ENCODE data around the gene ACAP3.
A peak's percentile ranks its signal among the peaks of the same experiment; 100 is the strongest.

The ACAP3 gene

DNA sequence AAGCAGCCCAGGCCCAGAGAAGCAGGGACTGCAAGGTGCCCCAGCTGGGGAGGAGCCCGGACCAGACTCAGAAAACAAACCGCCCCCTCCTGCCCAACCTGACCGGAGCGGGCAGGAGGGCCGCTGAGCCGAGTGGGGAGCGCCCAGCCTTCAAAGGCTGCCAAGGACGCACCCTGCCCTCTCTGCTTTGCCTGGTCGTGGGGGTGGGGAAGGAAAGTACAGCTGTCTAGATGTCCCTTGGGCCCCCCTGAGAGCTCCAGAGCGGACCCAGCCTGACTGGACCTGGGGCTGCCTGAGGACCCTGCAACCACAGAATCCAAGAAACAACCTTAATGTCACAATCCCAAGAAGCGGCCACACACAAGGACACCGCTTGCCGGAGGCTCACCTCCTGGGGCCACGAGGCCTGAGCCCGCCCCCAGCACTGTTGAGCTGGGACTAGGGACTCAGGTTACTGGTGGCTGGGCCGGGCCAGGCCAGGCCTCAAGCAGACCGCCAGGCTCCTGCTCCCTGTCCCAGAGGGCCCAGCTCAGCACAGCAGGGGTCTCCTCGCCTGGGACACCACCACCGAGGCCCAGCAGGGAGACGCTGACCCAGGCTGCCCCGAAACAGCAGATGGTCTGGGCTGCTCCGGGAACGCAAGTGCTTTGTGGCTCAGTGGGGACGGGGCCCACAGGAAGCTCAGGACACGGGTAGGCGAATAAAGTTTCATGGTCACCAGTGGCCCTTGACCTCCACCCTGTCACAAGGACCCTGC lies 40.1 kb upstream of the ACAP3 start:
- peak overlapping the region; percentile 89 for H3K4me3 ChIP-seq (ENCODE audit: low read length)
- no peak for TF ChIP-seq ZNF274 (IDR thresholded peaks at IDR 0.05; ENCODE audit: low read depth, low read length)

DNA sequence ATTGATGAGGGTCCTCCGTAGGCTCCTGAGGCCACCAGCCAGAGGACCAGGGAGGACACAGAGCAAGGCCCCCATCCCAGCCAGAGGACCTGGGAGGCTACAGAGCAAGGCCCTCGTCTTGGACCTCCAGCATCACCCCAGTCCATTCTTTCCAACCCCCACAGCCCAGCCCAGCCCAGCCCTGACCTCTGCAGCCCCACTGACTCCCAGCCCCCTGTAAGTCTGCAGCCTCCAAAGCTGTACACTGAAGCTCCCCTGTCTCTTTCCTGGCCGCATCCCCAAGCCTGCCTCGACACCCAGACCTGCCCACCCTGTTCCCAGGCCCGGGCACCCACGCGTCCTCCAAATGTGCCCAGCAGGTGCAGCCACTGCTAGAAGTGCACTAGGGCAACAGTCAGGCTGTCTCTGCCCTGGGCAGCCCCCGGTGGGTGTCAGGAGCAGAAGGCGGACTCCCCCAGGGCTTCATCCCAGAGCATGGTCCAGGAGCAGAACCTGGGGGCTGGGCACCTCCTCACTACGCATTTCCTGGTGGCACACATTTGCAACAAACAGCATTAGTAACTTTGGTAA lies 39.4 kb upstream of the ACAP3 start:
- no peak for TF ChIP-seq ZNF274 (IDR thresholded peaks at IDR 0.05; ENCODE audit: low read depth, low read length)
- no peak overlapping the region for H3K4me3 ChIP-seq (ENCODE audit: low read length)

DNA sequence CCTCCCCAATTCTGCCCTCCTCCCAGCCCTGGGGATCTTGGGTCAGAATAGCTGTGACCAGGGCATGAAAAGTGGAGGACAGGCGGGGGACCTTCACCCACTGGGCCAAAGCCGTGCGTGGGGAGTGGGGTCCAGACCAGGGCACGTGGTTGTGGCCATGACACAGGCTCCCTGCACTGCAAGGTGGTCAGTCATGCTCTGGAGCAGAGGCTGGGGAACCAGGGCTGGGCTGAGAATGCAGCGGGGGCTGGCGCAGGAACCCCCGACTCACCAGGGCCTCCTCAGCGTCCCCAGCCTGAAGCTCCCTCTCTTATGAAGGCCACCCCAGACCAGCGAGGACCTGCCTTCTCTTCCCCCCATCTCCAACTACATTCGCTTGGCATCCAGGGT lies 38.8 kb upstream of the ACAP3 start:
- TF ChIP-seq ZNF274 (IDR thresholded peaks at IDR 0.05; ENCODE audit: low read depth, low read length), result no peak
- H3K4me3 ChIP-seq (ENCODE audit: low read length), result no peak overlapping the region

DNA sequence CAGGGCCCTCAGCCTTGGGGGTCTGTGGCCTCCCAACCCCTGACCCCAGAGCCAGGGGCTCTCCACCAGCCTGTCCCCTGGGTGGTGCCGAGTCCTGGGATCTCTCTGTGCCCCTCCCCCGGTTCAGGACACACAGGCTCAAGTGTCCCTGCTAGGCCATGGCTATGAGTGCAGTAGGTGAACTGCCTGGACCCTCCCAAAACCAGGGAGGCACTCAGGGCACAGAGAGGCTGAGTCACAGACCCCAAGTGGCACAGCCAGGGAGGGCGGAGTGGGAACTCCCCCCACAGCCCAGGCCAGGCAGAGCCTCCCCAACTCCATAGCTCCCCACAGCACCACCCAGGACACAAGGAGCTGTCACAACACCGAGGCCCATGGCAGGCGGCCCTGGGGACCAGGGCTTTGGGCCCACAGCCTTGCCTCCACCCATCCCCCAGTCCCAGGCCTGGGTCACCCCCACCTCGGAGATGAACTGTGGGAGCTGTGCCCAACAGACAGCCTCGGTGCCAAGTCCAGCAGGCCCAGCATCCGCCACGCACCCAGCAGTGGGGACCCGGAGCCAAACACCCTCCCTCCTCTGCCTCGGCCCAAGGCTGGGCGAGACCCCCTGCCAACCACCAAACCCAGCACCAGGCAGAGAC lies 38.2 kb upstream of the ACAP3 start:
- TF ChIP-seq ZNF274 (IDR thresholded peaks at IDR 0.05; ENCODE audit: low read depth, low read length), result no peak
- no peak overlapping the region for H3K4me3 ChIP-seq (ENCODE audit: low read length)

DNA sequence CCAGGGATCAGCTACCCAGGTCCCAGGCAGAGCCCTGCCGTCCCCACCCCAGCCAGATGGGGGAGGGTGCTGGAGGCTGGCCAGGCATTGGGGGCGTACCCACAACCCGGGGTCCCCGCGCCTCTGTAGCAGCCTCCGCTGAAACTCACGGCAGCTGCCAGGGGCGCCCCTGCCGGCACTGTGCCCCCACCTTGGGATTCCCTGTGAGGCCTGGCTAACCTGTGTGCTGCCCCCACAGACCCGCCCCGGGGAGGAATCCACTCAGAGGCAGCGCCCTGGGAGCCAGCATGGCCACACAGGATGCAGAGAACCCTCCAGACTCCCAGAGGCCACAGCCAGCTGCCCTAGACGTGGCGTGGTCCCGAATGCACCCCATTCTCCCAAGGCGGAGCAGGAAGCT lies 37.7 kb upstream of the ACAP3 start:
- no peak overlapping the region for H3K4me3 ChIP-seq (ENCODE audit: low read length)
- no peak for TF ChIP-seq ZNF274 (IDR thresholded peaks at IDR 0.05; ENCODE audit: low read depth, low read length)

DNA sequence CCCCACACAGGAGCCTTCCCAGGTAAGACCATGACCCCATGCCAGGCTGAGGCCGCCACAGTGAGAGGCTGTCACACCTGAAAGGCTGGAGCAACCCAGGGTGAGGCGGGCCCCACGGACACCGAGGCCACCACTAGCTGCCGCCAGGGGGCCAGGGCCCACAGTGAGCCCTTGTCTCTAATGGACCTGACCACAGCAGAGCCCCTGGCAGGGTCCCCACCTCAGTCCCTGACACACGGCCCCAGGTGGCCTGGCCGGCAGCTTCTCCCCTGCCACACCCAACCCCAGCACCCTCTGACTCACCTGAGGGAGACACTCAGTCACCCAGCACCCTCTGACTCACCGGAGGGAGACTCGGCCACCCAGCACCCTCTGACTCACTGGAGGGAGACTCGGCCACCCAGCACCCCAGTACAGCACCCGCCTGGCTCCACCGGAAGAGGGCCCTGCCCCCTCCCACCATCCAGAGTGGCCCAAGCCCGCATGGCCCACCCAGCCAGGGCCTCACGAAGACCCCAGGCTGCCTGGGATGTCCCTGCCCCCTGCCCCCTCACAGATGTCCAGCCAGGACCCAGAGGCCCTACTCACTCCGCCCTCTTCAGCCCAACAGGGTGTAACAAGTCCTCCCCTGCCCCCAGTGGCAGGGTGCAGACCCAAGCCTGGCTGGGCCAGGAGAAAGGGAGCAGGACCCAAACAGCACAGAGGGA lies 37.1 kb upstream of the ACAP3 start:
- TF ChIP-seq ZNF274 (IDR thresholded peaks at IDR 0.05; ENCODE audit: low read depth, low read length), result no peak
- H3K4me3 ChIP-seq (ENCODE audit: low read length), result no peak overlapping the region

DNA sequence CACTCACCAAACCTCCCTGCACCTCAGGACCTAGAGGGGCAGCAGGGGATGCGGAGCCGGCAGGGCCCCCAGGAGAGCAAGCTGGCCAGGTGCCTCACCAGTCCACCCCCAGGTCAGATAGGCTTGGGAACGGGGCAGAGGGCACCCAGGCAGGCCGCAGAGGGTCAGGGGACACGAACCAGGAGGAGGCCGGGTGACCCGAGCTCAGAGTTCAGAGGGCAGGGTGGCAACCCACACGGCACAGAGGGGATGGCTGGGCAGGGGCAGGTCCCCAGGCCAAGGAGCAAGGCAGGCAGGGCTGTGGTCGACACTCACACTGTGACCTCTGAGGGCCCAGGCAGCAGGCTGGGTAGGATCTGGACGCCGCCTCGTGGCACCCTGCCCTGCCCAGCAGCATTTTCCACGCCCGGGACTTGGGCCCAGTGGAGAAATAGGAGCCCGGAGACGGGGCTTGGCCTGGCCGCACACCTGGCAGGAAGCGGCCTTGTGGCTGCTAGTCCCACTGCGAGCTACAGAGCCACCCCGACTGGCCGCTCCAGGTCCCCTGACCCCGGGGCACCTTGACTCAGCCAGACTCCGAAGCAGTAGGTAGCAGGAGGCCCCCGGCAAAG lies 36.2 kb upstream of the ACAP3 start:
- H3K4me3 ChIP-seq (ENCODE audit: low read length), result no peak overlapping the region
- no peak for TF ChIP-seq ZNF274 (IDR thresholded peaks at IDR 0.05; ENCODE audit: low read depth, low read length)

DNA sequence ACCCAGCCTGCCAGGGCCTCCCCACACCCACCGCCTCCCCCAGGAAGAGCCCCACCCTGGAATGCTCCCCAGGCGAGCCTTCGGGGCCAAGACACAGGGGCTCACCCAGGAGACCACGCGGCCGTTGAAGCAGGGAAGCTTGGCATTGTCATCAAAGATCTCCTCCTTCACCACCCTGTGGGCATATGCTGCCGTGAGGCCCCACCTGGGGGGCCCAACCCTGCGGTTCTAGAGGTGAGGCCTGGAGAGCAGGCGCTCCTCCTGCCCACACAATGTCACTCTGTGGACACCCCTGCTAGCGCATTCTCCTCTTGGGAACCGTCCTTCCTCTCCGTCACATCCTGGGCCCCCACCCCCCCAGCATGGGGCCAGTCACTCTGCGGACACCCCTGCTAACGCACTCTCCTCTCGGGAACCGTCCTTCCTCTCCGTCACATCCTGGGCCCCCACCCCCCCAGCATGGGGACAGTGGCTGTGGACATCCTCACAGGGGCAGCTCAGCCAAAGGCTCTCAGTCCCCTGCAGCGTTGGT lies 34.9 kb upstream of the ACAP3 start:
- no peak for TF ChIP-seq ZNF274 (IDR thresholded peaks at IDR 0.05; ENCODE audit: low read depth, low read length)
- no peak overlapping the region for H3K4me3 ChIP-seq (ENCODE audit: low read length)

DNA sequence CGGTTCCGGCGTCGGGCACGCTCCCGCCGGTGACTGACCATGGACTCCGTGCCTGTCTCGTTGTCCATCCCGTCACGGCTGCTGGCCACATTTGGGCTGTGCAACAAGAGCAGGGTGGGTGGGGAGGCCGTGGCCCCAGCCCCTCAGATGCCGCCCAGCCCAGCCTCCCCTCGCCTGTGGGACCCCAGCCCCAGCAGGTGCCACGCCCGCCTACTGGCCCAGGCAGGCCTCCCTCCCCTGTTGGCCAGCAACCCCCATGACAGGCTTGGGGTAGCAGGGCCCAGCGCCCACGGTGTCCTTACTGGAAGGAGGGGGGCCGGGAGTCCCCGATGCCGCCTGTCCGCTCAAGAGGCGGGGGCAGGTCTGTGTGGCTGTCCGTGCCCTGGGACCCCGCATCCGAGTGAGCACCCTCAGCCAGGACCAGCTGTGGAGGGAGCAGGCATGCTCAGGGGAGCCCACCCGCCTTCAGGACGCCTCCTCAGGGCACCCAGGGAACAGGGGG lies 34.4 kb upstream of the ACAP3 start:
- no peak overlapping the region for H3K4me3 ChIP-seq (ENCODE audit: low read length)
- TF ChIP-seq ZNF274 (IDR thresholded peaks at IDR 0.05; ENCODE audit: low read depth, low read length), result no peak

DNA sequence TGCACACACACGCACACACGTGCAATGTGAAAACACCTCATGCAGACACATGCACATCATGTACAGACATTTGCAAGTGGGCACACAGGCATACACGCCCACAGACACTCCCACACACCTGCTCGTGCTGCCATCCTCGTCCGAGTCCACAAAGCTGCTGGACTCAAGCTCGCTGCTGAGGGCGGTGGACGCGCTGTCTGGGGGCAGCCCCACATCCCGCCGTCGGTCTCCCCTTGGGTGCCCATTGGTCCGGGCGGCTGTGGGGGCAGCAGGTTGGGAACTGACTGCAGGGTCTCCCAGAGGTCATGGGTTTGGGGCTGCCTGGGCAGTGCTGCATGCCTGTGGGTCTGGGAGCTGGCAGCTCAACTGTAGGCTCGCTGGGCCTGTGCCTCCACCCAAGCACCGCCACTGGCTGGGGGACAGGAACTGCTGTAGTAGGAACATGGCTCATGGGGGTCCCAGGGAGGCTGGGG lies 33.9 kb upstream of the ACAP3 start:
- H3K4me3 ChIP-seq (ENCODE audit: low read length), result no peak overlapping the region
- no peak for TF ChIP-seq ZNF274 (IDR thresholded peaks at IDR 0.05; ENCODE audit: low read depth, low read length)

DNA sequence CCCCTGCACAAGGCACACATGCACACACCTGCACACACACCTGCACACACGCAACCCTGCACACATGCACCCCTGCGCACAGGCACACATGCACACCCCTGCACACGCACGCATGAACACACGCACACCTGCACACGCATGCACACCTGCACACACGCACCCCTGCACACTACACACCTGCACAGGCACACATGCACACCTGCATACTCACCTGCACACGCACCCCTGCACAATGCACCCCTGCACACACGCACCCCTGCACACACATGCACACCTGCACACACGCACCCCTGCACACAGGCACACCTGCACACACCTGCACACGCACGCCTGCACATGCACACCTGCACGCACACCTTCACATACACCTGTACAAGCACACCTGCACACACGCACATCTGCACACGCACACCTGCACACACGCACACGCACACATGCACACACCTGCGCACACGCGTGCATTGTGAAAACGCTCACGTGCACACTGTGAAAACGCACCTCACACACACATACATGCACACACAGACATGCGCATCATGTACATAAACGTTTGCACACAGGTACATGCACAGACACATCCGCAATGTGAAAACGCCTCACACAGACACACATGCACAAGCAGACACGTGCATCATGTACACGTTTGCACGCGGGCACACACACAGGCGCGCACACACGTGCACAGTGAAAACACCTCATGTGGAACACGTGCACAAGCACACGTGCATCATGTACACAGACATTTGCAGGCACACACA lies 33.2 kb upstream of the ACAP3 start:
- H3K4me3 ChIP-seq (ENCODE audit: low read length), result no peak overlapping the region
- no peak for TF ChIP-seq ZNF274 (IDR thresholded peaks at IDR 0.05; ENCODE audit: low read depth, low read length)

DNA sequence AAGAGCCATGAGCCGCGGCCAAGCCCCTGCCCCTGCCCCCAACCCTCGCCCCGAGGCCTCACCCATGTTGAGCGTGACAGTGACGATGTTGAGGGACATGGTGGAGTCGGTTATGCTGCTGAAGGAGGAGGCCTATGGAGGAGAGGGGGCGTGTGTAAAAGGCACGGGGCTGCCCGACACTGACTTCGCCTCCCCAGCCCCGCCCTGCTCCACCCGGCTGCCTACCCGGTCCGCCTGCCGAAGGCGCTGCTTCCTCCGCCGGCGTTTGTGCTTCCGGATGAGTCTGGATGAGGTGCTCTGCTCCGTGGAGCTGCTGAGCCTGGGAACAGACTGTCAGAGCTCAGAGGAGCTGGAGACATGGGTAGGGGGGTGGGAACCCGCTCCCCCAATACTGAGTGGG lies 32.5 kb upstream of the ACAP3 start:
- H3K4me3 ChIP-seq (ENCODE audit: low read length), result no peak overlapping the region
- TF ChIP-seq ZNF274 (IDR thresholded peaks at IDR 0.05; ENCODE audit: low read depth, low read length), result no peak

DNA sequence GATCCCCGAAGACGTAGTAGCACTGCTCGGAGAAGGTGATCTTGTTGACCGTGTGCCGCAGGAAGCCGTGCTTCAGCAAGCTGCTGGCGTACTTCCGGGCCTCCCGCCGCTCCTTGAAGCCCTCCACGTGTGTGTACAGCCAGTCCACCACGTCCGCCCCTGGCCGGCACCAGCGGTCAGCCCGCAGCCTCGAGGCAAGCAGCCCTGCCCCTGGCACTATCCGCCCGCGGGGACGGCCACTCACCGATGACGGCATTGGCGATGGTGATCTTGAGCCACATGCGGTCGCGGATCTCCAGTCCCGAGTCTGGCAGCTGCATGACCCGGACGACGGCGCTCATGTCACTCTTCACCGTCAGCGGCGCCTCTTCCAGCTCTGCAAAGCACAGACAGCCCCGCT lies 30.5 kb upstream of the ACAP3 start:
- no peak for TF ChIP-seq ZNF274 (IDR thresholded peaks at IDR 0.05; ENCODE audit: low read depth, low read length)

More for the DNA sequence above, 30.5 kb upstream of the ACAP3 start:
- H3K4me3 ChIP-seq (ENCODE audit: low read length), result no peak overlapping the region

All from GM08714 (cell line).